ENCODE data around the gene SKAP1. TPM values are rescaled to one million over a fixed set of nuclear protein-coding genes. Genes with fewer than 3 reads are reported as not detected.

The SKAP1 gene
- total RNA-seq, 5 donors from 2014 or later (not counting 1 experiment from before 2014, with no cell fraction given), result 71.5 to 142 (median 80.4) TPM

DNA sequence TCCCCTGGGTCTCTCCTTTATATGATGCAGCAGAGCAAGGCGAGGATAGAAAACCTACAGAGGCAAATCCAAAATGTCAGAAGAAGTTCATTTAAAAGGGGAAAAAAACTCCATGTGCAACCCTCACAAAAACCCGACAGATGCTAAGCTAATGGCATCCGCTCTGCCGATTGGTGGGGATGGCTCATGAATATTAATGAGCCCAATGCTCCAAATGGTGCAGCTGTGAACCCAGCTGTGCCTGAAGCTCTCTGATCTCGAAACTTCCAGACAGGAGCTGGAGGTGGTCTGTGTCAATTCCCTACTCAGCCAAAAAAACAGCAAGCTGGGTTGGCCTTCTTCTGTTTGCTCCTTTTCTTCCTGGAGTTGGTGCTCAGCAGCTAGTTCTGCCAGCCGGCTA, 306.9 kb downstream of the SKAP1 start:
- WGBS (ENCODE audit: insufficient coverage), result 80% methylated on average over 1 of the region's 6 CpGs
- Histone ChIP-seq H3K4me1 (ENCODE audit: control insufficient read depth in 1 of 2, extremely low read depth in 1 of 2, insufficient read depth in 2 of 2, low read length in 2 of 2) (no peaks in the 10 kb centered on the region), H3K36me3 (ENCODE audit: control insufficient read depth in 2 of 2, extremely low read depth in 1 of 2, insufficient read depth in 1 of 2, low read length in 1 of 2) (peaks cover 2 to 56% of the 10 kb centered on the region in 2 donors), H3K4me3 (ENCODE audit: control insufficient read depth in 1 of 2, extremely low read depth in 1 of 2, low read length in 1 of 2) (no peak overlapping the region), H3K27ac (ENCODE audit: low read length) (no peak overlapping the region), H3K9me3 (no peaks in the 10 kb centered on the region), H3K27me3 (replicated peaks in 1 of 2; ENCODE audit: control insufficient read depth in 2 of 2, extremely low read depth in 1 of 2, insufficient read depth in 2 of 2, low read length in 1 of 2) (no peaks in the 10 kb centered on the region)
- Mint-ChIP-seq H3K36me3 (peaks cover 27% of the 10 kb centered on the region), H3K4me1 (no peaks in the 10 kb centered on the region), H3K9me3 (no peaks in the 10 kb centered on the region), H3K27me3 (no peaks in the 10 kb centered on the region), H3K4me3 (no peak overlapping the region), H3K27ac (no peak overlapping the region)
- ChIA-PET POLR2A (no interaction called here), CTCF (interaction anchor here (0.6 to 0.8 kb wide), 3 partner anchors 10 to 79 kb away, joined by 3 to 9 read pairs (median 3); no protein-coding TSS in a partner anchor)
- DNase-seq, result no peak
- ATAC-seq (replicated peaks in 1 of 4), result no peak

DNA sequence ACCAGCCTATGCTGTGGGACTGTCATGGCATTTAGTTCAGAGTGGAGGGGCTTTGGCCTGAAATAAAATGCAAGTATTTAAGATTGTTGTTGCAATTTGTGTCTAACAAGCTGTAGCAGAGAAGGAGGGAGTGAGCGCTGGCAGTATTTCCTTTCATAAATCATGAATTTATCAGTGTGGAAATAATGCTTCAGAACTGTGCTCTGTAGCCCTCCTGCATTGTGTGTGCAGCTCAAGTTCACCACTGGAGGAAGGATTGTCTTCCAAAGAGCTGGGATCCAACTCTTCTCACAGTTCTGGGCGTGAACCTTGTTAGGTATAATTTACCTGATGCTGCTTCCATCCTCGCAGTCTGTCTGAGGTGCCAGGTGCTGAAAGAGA, 307.4 kb downstream of the SKAP1 start:
- POLR2A ChIA-PET, result no interaction called here

DNA sequence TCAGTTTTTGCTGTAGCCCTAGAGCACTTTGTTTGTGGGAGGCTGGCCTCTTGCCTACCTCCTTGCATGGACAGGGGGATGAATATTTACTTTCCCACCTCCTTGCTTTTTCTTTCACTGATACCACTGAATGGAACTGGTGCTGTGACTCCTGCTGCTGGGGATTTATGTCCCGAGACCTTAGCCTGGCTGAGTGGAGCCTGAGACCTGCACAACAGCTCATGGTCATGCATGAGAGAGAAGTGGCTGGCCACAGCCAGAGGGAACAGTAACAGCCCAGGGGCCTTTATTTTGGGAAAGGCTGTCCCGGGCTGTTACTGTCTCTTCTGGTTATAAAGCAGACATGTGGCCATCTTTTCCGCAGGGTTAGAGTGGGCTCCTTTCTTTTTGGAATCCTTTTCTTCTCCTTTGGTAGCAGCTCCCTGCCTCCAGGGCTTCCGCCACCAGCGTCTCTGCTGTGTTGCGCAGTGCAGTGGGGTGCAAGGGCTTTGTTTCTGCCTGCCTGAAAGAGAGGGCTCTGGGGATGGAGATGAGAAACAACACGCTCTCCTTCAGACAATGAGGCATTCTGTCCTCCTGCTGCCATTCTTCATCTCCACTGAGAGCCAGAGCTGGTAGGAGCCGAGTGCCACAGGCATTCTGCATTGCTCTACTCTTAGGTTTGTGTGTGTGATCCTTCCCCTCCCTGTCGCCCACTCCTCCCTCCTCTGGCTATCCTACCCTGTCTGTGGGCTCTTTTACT, 307.9 kb downstream of the SKAP1 start:
- no peaks in the 10 kb centered on the region for H3K9me3 ChIP-seq
- POLR2A ChIA-PET, result no interaction called here
- no peaks in the 10 kb centered on the region for H3K27me3 ChIP-seq (replicated peaks in 1 of 2; ENCODE audit: control insufficient read depth in 2 of 2, extremely low read depth in 1 of 2, insufficient read depth in 2 of 2, low read length in 1 of 2)
- no peak overlapping the region for H3K27ac Mint-ChIP-seq
- no peaks in the 10 kb centered on the region for H3K27me3 Mint-ChIP-seq
- no peaks in the 10 kb centered on the region for H3K4me1 Mint-ChIP-seq
- H3K36me3 Mint-ChIP-seq, result peaks cover 32% of the 10 kb centered on the region
- no peak overlapping the region for H3K27ac ChIP-seq (ENCODE audit: low read length)
- H3K4me1 ChIP-seq (ENCODE audit: control insufficient read depth in 1 of 2, extremely low read depth in 1 of 2, insufficient read depth in 2 of 2, low read length in 2 of 2), result no peaks in the 10 kb centered on the region
- H3K9me3 Mint-ChIP-seq, result no peaks in the 10 kb centered on the region
- no peak for ATAC-seq (replicated peaks in 1 of 4)
- no peak overlapping the region for H3K4me3 ChIP-seq (ENCODE audit: control insufficient read depth in 1 of 2, extremely low read depth in 1 of 2, low read length in 1 of 2)
- CTCF ChIA-PET, result interaction anchor here in 1 of 2 donors (0.5 to 0.6 kb wide), 2 partner anchors 11 to 21 kb away, joined by 3 to 5 read pairs; no protein-coding TSS in a partner anchor
- H3K36me3 ChIP-seq (ENCODE audit: control insufficient read depth in 2 of 2, extremely low read depth in 1 of 2, insufficient read depth in 1 of 2, low read length in 1 of 2), result peaks cover 2 to 59% of the 10 kb centered on the region in 2 donors
- 100% methylated on average over 1 of the region's 9 CpGs for WGBS (ENCODE audit: insufficient coverage)
- no peak for DNase-seq
- no peak overlapping the region for H3K4me3 Mint-ChIP-seq

More for the DNA sequence above, 307.4 kb downstream of the SKAP1 start:
- H3K27ac ChIP-seq (ENCODE audit: low read length), result no peak overlapping the region
- 90% methylated on average over 3 of the region's 3 CpGs for WGBS (ENCODE audit: insufficient coverage)
- no peaks in the 10 kb centered on the region for H3K9me3 ChIP-seq
- no peaks in the 10 kb centered on the region for H3K27me3 ChIP-seq (replicated peaks in 1 of 2; ENCODE audit: control insufficient read depth in 2 of 2, extremely low read depth in 1 of 2, insufficient read depth in 2 of 2, low read length in 1 of 2)
- DNase-seq, result no peak
- peaks cover 2 to 56% of the 10 kb centered on the region in 2 donors for H3K36me3 ChIP-seq (ENCODE audit: control insufficient read depth in 2 of 2, extremely low read depth in 1 of 2, insufficient read depth in 1 of 2, low read length in 1 of 2)
- no peaks in the 10 kb centered on the region for H3K9me3 Mint-ChIP-seq
- no peak overlapping the region for H3K27ac Mint-ChIP-seq
- CTCF ChIA-PET, result interaction anchor here in 1 of 2 donors (0.6 to 0.8 kb wide), 2 partner anchors 9 to 78 kb away, joined by 3 to 9 read pairs; no protein-coding TSS in a partner anchor
- no peak overlapping the region for H3K4me3 ChIP-seq (ENCODE audit: control insufficient read depth in 1 of 2, extremely low read depth in 1 of 2, low read length in 1 of 2)
- ATAC-seq (replicated peaks in 1 of 4), result no peak
- no peaks in the 10 kb centered on the region for H3K27me3 Mint-ChIP-seq
- H3K4me1 Mint-ChIP-seq, result no peaks in the 10 kb centered on the region
- H3K4me1 ChIP-seq (ENCODE audit: control insufficient read depth in 1 of 2, extremely low read depth in 1 of 2, insufficient read depth in 2 of 2, low read length in 2 of 2), result no peaks in the 10 kb centered on the region
- H3K36me3 Mint-ChIP-seq, result peaks cover 31% of the 10 kb centered on the region
- no peak overlapping the region for H3K4me3 Mint-ChIP-seq

DNA sequence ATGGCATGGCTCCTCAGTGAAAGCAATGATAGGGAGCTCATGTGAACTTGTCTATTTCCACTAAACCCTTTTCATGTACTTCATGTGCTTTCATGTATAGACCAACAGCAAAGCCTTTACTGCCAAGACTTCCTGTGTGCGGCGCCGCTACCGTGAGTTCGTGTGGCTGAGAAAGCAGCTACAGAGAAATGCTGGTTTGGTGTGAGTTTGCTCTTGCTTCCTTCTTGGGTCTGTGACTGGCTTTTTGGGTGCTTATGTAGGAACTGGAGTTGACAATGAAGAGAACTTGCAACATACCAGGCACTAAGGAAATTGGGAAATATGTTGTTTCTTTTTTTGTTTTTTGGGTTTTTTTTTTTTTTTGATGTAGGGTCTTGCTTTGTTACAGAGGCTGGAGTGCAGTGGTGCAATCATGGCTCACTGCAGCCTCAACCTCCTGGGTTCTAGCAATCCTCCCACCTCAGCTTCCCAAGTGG, 316.8 kb downstream of the SKAP1 start:
- Mint-ChIP-seq H3K4me3 (peak overlapping the region; percentile 37 to 49 (median 47)), H3K27ac (peak overlapping the region; percentile 92 to 95), H3K4me1 (peaks cover 37 to 46% (median 45%) of the 10 kb centered on the region in 3 donors), H3K9me3 (no peaks in the 10 kb centered on the region), H3K27me3 (no peaks in the 10 kb centered on the region), H3K36me3 (peaks cover 10% of the 10 kb centered on the region)
- WGBS (ENCODE audit: insufficient coverage), result 0% methylated on average over 5 of the region's 5 CpGs
- POLR2A ChIA-PET, result interaction anchor here in 1 of 2 donors (0.7 to 1.0 kb wide), 2 partner anchors 209 to 218 kb away, joined by 3 to 7 read pairs; no protein-coding TSS in a partner anchor
- CTCF ChIA-PET, result interaction anchor here in 1 of 2 donors (0.9 to 1.2 kb wide), 4 partner anchors 10 to 32 kb away, joined by 3 to 7 read pairs (median 4); no protein-coding TSS in a partner anchor
- Histone ChIP-seq H3K36me3 (ENCODE audit: control insufficient read depth in 2 of 2, extremely low read depth in 1 of 2, insufficient read depth in 1 of 2, low read length in 1 of 2) (peaks cover 0 to 21% of the 10 kb centered on the region in 2 donors), H3K27ac (ENCODE audit: low read length) (peak overlapping the region; percentile 57), H3K9me3 (no peaks in the 10 kb centered on the region), H3K27me3 (replicated peaks in 1 of 2; ENCODE audit: control insufficient read depth in 2 of 2, extremely low read depth in 1 of 2, insufficient read depth in 2 of 2, low read length in 1 of 2) (no peaks in the 10 kb centered on the region), H3K4me3 (ENCODE audit: control insufficient read depth in 1 of 2, extremely low read depth in 1 of 2, low read length in 1 of 2) (no peak overlapping the region), H3K4me1 (ENCODE audit: control insufficient read depth in 1 of 2, extremely low read depth in 1 of 2, insufficient read depth in 2 of 2, low read length in 2 of 2) (peaks cover 20 to 43% of the 10 kb centered on the region in 2 experiments)
- ATAC-seq (replicated peaks in 1 of 4) (peak; percentile 90 to 97 (median 96)), DNase-seq (peak; percentile 40 to 73 (median 54))

DNA sequence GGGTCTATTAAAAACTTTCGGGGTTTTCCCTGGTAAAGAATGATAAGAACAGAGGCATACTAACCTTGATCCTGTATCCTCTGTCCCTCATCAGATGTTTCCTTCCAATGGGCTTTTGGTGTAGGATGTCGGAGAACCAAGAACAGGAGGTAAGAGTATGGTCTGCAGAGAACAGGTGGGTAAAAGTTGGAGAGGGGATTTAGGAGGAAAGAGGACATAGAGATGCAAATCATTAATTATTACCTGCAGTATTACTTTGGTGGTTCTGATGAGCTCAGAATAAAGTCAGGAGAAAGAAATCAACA, 318.1 kb downstream of the SKAP1 start:
- Mint-ChIP-seq H3K36me3 (peaks cover 4% of the 10 kb centered on the region), H3K27me3 (no peaks in the 10 kb centered on the region), H3K4me1 (peaks cover 46 to 56% (median 56%) of the 10 kb centered on the region in 3 donors), H3K9me3 (no peaks in the 10 kb centered on the region), H3K4me3 (peak overlapping the region in 2 of 3 donors; percentile 25 to 44), H3K27ac (peak overlapping the region; percentile 92 to 95)
- peaks cover 0 to 15% of the 10 kb centered on the region in 2 donors for H3K36me3 ChIP-seq (ENCODE audit: control insufficient read depth in 2 of 2, extremely low read depth in 1 of 2, insufficient read depth in 1 of 2, low read length in 1 of 2)
- H3K27me3 ChIP-seq (replicated peaks in 1 of 2; ENCODE audit: control insufficient read depth in 2 of 2, extremely low read depth in 1 of 2, insufficient read depth in 2 of 2, low read length in 1 of 2), result no peaks in the 10 kb centered on the region
- no peak for DNase-seq
- ATAC-seq (replicated peaks in 1 of 4), result no peak
- ChIA-PET POLR2A (interaction anchor here (0.5 to 0.7 kb wide), 3 partner anchors 22 to 34 kb away, joined by 3 to 4 read pairs (median 4); no protein-coding TSS in a partner anchor), CTCF (interaction anchor here (0.6 to 1.3 kb wide), 7 partner anchors 18 to 1350 kb away, joined by 3 to 5 read pairs (median 3); no protein-coding TSS in a partner anchor)
- peaks cover 29 to 49% of the 10 kb centered on the region in 2 experiments for H3K4me1 ChIP-seq (ENCODE audit: control insufficient read depth in 1 of 2, extremely low read depth in 1 of 2, insufficient read depth in 2 of 2, low read length in 2 of 2)
- H3K9me3 ChIP-seq, result no peaks in the 10 kb centered on the region
- no CpG with 5 or more reads among the region's 2 CpGs for WGBS (ENCODE audit: insufficient coverage)
- peak overlapping the region; percentile 53 for H3K27ac ChIP-seq (ENCODE audit: low read length)
- no peak overlapping the region for H3K4me3 ChIP-seq (ENCODE audit: control insufficient read depth in 1 of 2, extremely low read depth in 1 of 2, low read length in 1 of 2)

DNA sequence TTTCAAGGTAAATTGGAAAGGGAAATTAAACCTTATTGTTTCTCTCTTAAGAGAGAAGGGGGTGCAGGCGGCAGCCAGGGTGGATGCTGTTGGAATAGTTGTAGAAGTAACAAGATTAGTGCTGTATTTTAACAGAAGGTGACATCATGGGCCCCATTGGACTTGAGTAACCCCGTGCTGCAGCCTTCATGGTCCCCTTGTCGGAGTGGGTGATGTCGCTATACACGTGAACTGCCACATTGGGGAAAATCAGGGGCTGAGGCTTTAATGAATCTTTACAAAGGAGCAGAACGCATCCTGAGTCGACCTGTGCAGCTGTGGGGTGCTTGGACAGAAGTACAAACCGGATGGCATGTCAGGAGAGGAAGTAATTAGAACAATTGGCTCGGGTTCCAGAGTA, 319.3 kb downstream of the SKAP1 start:
- Histone ChIP-seq H3K36me3 (ENCODE audit: control insufficient read depth in 2 of 2, extremely low read depth in 1 of 2, insufficient read depth in 1 of 2, low read length in 1 of 2) (peaks cover 0 to 10% of the 10 kb centered on the region in 2 donors), H3K27me3 (replicated peaks in 1 of 2; ENCODE audit: control insufficient read depth in 2 of 2, extremely low read depth in 1 of 2, insufficient read depth in 2 of 2, low read length in 1 of 2) (no peaks in the 10 kb centered on the region), H3K27ac (ENCODE audit: low read length) (no peak overlapping the region), H3K9me3 (no peaks in the 10 kb centered on the region), H3K4me1 (ENCODE audit: control insufficient read depth in 1 of 2, extremely low read depth in 1 of 2, insufficient read depth in 2 of 2, low read length in 2 of 2) (peaks cover 30 to 54% of the 10 kb centered on the region in 2 experiments), H3K4me3 (ENCODE audit: control insufficient read depth in 1 of 2, extremely low read depth in 1 of 2, low read length in 1 of 2) (no peak overlapping the region)
- ATAC-seq (replicated peaks in 1 of 4) (no peak), DNase-seq (no peak)
- Mint-ChIP-seq H3K4me3 (peak overlapping the region in 1 of 3 donors; percentile 35), H3K27ac (peak overlapping the region; percentile 70 to 84), H3K4me1 (peaks cover 49 to 61% (median 58%) of the 10 kb centered on the region in 3 donors), H3K27me3 (no peaks in the 10 kb centered on the region), H3K36me3 (peaks cover 4% of the 10 kb centered on the region), H3K9me3 (no peaks in the 10 kb centered on the region)
- POLR2A ChIA-PET, result interaction anchor here in 1 of 2 donors (0.7 kb wide), 1 partner anchor 13 kb away, joined by 3 read pairs; no protein-coding TSS in a partner anchor
- CTCF ChIA-PET, result no interaction called here
- 83% methylated on average over 9 of the region's 9 CpGs for WGBS (ENCODE audit: insufficient coverage)

All from T-cell (primary cell).